Muscle layer of duodenum (tissue), 2 donors: ENCODE data around the gene LILRB1.
"Not testable (repeated sequence)": the region's sequence is repeated elsewhere in the genome, so short reads cannot be mapped to it uniquely, and the experiment has no call there.

Source experiments
- H3K27ac ChIP-seq: one replicate; pipeline ENCODE4 v1.7.0; 2013; ENCODE audit warnings: mild to moderate bottlenecking, low read length
- H3K27me3 ChIP-seq: one replicate; pipeline ENCODE4 v1.7.0; 2013; ENCODE audit warnings: low read depth, mild to moderate bottlenecking, control low read depth, low read length
- H3K36me3 ChIP-seq, 2 donors: one replicate each; pipeline ENCODE4 v1.7.0; 2013; ENCODE audit warnings: low read length in 2 of 2, control low read depth in 1 of 2, mild to moderate bottlenecking in 1 of 2; ENCODE audit not compliant: insufficient read depth in 2 of 2, control insufficient read depth in 1 of 2
- H3K4me1 ChIP-seq, 2 donors: one replicate each; pipeline ENCODE4 v1.7.0; 2013; ENCODE audit warnings: low read length in 2 of 2, mild to moderate bottlenecking in 2 of 2, control low read depth in 1 of 2, moderate library complexity in 1 of 2; ENCODE audit not compliant: insufficient read depth in 2 of 2, control insufficient read depth in 1 of 2
- H3K4me3 ChIP-seq, 2 donors: one replicate each; pipeline ENCODE4 v1.7.0; 2013; ENCODE audit warnings: low read length in 2 of 2, low read depth in 1 of 2, mild to moderate bottlenecking in 1 of 2
- H3K9me3 ChIP-seq, 2 donors: one replicate each; pipeline ENCODE4 v1.7.0; 2013; ENCODE audit warnings: low read length in 2 of 2, control low read depth in 1 of 2, mild to moderate bottlenecking in 1 of 2; ENCODE audit not compliant: control insufficient read depth in 1 of 2
- donor health status: healthy.

The LILRB1 gene

GRCh38 chr19:54668353-54668752, 38.1 kb downstream of the LILRB1 start:
- Histone ChIP-seq H3K4me3 (no peak overlapping the region), H3K9me3 (peaks cover 0 to 3% of the 10 kb centered on the region in 2 donors), H3K36me3 (no peaks in the 10 kb centered on the region), H3K27me3 (no peaks in the 10 kb centered on the region), H3K4me1 (no peaks in the 10 kb centered on the region), H3K27ac (no peak overlapping the region)

DNA sequence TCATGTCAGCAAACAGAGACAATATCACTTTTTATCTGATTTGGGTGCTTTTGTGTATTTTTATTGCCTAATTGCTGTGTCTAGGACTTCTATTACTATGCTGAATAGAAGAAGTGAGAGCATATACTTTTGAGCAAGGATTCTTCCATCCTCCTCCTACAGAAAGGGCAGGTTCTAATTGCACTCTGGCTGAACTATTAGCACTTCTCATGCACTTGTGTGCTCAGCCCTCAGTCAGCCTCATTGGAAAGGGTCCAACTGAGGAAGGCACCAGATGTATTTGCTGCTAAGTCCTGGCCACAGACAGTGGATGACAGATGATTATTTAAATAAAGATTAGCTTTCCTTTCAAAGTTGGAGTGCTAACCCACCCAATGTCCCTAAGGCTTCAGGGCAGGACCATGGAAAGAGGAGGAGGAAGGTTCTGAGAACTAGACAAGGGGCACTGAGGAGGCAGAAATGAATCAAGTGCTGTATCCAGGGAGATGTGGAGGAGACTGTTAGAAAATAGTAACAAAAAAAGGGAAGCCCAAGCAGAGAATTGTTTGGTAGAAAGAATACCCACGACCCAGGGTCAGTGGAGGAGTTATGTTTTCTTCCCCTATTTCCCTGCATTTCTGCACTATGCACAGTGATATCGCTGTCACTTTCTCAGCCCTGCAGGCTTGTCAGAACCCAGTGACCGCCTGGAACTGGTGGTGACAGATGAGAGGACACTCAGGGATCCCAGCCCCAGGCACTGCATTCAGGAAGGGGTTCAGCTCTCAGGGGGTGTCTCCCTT, 40.5 kb downstream of the LILRB1 start:
- Histone ChIP-seq H3K9me3 (peaks cover 0 to under 1% of the 10 kb centered on the region in 2 donors), H3K4me3 (no peak overlapping the region), H3K36me3 (no peaks in the 10 kb centered on the region), H3K27ac (no peak overlapping the region), H3K27me3 (no peaks in the 10 kb centered on the region), H3K4me1 (no peaks in the 10 kb centered on the region)

DNA sequence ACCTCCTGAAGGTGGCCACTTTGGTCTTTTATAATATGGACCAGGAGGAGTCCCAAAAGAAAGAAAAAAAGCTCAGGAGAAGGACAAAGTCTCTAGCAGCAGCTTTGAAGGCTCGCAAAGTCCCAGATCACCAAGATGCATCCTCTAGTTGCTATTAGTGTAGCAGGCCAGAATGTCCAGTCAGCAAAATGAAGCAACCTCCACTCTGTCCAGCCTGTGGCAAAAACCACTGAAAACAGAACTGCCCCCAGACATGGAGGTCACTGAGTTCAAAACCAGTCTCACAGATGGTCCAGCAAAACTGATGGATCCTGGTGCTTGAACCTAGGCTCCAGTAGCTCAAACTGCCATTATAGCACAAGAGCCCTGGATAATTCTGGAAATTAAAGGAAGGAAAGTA, 42.9 kb downstream of the LILRB1 start:
- Histone ChIP-seq H3K9me3 (no peaks in the 10 kb centered on the region), H3K4me1 (no peaks in the 10 kb centered on the region), H3K4me3 (no peak overlapping the region), H3K36me3 (no peaks in the 10 kb centered on the region), H3K27ac (no peak overlapping the region), H3K27me3 (no peaks in the 10 kb centered on the region)

- no peaks in the 10 kb centered on the region for H3K36me3 ChIP-seq
- H3K27ac ChIP-seq: no peak overlapping the region
- H3K4me3 ChIP-seq: no peak overlapping the region
- H3K4me1 ChIP-seq: no peaks in the 10 kb centered on the region
- H3K27me3 ChIP-seq: no peaks in the 10 kb centered on the region
- H3K9me3 ChIP-seq: no peaks in the 10 kb centered on the region
Measured at GRCh38 chr19:54674021-54674617, 43.8 kb downstream of the LILRB1 start.

GRCh38 chr19:54676210-54676834, 46.0 kb downstream of the LILRB1 start:
- H3K4me1 ChIP-seq, H3K4me3 ChIP-seq, H3K27me3 ChIP-seq, H3K27ac ChIP-seq, H3K36me3 ChIP-seq, H3K9me3 ChIP-seq: not testable (repeated sequence)

DNA sequence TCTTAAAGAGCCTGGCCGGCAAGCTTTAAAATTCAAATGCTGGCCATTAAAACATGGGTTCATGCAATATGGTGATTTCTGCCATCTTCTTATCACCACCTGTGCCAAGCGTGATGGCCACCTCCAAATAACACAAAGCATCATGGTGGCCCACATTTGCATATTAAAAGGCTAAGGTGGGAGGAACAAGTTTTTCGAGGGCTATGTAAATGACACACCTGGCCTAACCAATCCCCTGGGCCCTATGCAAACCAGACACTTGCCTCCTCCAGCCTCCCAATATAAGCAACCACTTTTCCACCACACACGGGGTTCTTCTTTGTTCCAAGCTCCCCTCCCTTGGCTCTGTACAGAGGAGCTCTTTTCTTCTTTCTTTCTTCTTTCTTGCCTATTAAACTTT, 46.9 kb downstream of the LILRB1 start:
- no peaks in the 10 kb centered on the region for H3K9me3 ChIP-seq
- H3K4me1 ChIP-seq: no peaks in the 10 kb centered on the region
- no peaks in the 10 kb centered on the region for H3K36me3 ChIP-seq
- no peak overlapping the region for H3K4me3 ChIP-seq
- H3K27me3 ChIP-seq: no peaks in the 10 kb centered on the region
- no peak overlapping the region for H3K27ac ChIP-seq

DNA sequence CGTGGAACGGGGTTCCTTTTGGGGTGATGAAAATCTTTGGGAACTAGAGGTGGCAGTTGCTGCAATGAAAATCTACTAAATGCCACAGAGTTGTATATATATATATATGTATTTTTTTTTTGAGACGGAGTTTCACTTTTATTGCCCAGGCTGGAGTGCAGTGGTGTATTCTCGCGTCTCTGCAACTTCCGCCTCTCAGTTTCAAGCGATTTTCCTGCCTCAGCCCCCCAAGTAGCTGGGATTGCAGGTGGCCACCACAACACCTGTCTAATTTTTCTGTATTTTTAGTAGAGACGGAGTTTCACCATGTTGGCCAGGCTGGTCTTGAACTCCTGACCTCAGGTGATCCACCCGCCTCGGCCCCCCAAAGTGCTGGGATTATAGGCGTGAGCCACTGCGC, 51.3 kb downstream of the LILRB1 start:
- not testable (repeated sequence) for H3K4me3 ChIP-seq, H3K9me3 ChIP-seq, H3K36me3 ChIP-seq, H3K4me1 ChIP-seq, H3K27me3 ChIP-seq, H3K27ac ChIP-seq

- no peaks in the 10 kb centered on the region for H3K9me3 ChIP-seq
- no peaks in the 10 kb centered on the region for H3K4me1 ChIP-seq
- H3K27ac ChIP-seq: no peak overlapping the region
- H3K4me3 ChIP-seq: no peak overlapping the region
- no peaks in the 10 kb centered on the region for H3K36me3 ChIP-seq
- no peaks in the 10 kb centered on the region for H3K27me3 ChIP-seq
Measured at GRCh38 chr19:54682306-54682856, 52.1 kb downstream of the LILRB1 start.

- Histone ChIP-seq H3K27ac (no peak overlapping the region), H3K4me3 (no peak overlapping the region), H3K36me3 (no peaks in the 10 kb centered on the region), H3K9me3 (no peaks in the 10 kb centered on the region), H3K27me3 (no peaks in the 10 kb centered on the region), H3K4me1 (no peaks in the 10 kb centered on the region)
Measured at GRCh38 chr19:54684527-54684926, 54.2 kb downstream of the LILRB1 start.
